RWPE2 (cell line): ENCODE measurements around the gene FSTL5.
"Not testable (repeated sequence)": the region's sequence is repeated elsewhere in the genome, so short reads cannot be mapped to it uniquely, and the experiment has no call there.

ENCODE experiments used
- ATAC-seq: fragments of 200-7000 bp; cut with Tn5 transposase; 3 replicates; pipeline ENCODE4 v1.9.1; 2021; ENCODE audit warnings: low read depth
- DNase-seq: peaks from one replicate; pipeline ENCODE4 v3.0.0-alpha.2; 2020; ENCODE audit warnings: low spot score
- H3K27ac ChIP-seq: fragments of 450-650 bp; 2 replicates; pipeline ENCODE4 v1.5.1; 2017; ENCODE audit warnings: mild to moderate bottlenecking; ENCODE audit not compliant: poor library complexity, severe bottlenecking
- H3K27me3 ChIP-seq: fragments of 250-450 bp; sonication (Bioruptor Pico); 2 replicates; pipeline ENCODE4 v1.5.1; 2021; ENCODE audit warnings: mild to moderate bottlenecking, moderate library complexity; ENCODE audit not compliant: insufficient read depth, poor library complexity, severe bottlenecking
- H3K36me3 ChIP-seq: fragments of 250-450 bp; sonication (Bioruptor Pico); 2 replicates; pipeline ENCODE4 v1.5.1; 2020; ENCODE audit warnings: low read depth, mild to moderate bottlenecking, moderate library complexity
- H3K4me1 ChIP-seq: fragments of 250-450 bp; sonication (Bioruptor Pico); 2 replicates; pipeline ENCODE4 v1.5.1; 2021; ENCODE audit warnings: mild to moderate bottlenecking, moderate library complexity; ENCODE audit not compliant: insufficient read depth, poor library complexity, severe bottlenecking
- H3K4me3 ChIP-seq: fragments of 250-450 bp; sonication (Bioruptor Pico); 2 replicates; pipeline ENCODE4 v1.5.1; 2021; ENCODE audit warnings: mild to moderate bottlenecking, moderate library complexity; ENCODE audit not compliant: severe bottlenecking
- H3K9me3 ChIP-seq: fragments of 250-450 bp; sonication (Bioruptor Pico); 2 replicates; pipeline ENCODE4 v1.5.1; 2021; ENCODE audit warnings: mild to moderate bottlenecking, moderate library complexity; ENCODE audit not compliant: severe bottlenecking
- TF ChIP-seq, protein P1 (sequence below): fragments of 450-650 bp; IDR thresholded peaks from one replicate; pipeline ENCODE4 v1.5.1; 2017; ENCODE audit warnings: mild to moderate bottlenecking, moderate library complexity; ENCODE audit not compliant: poor library complexity, severe bottlenecking

The FSTL5 gene

DNA sequence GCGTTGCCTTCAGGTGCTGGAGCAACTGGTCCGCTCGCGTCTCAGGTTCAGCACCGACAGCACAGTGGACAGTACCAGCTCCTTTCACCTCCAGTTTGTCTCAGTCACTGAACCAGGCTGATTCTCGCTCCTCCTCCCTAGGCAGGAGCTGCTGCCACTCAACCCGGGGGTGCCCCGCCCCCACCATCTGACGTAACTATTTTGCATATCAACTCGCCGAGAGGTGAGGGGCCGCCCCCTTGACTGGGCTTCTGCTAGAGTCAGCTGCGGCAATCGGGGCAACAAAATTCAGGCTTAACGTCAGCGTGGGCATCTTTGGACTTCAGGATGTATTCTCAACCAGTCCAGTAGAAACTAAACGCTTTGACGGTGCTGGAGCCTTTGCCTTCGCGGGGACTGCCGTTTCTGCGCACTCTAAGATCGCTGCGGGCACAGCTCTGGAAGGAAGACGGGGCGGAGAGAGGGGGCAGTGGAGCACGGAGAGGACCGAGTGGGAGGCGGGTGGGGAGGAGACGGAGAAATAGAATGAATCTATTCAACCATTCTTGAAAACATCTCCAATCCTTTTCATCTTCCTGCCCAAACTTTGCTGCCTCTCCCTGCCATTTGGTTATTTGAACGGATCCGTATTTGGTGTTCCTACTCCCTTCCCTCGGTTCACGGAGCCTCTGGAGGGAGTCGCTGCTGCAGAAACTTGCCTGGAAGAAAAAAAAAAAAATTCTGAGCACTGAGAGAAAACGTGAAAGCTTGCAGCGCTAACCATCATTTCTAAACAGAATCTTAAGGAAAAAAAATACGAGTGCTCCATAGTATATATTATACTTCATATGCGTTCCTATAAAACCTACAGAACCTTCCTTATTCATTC, at the start of gene FSTL5:
TSS of gene FSTL5 (minus strand) at position 109 of the 868 bp plus-strand sequence. CDS start 52,604 bp downstream, outside the sequence.
- DNase-seq: peak; percentile 82
- ATAC-seq: peak; percentile 93
- Histone ChIP-seq H3K36me3 (no peaks in the 10 kb centered on the region), H3K4me3 (peak within 1 kb of the TSS; percentile 25), H3K27me3 (peaks cover 4% of the 10 kb centered on the region), H3K27ac (no peak within 1 kb of the TSS), H3K9me3 (no peaks in the 10 kb centered on the region), H3K4me1 (peaks cover 9% of the 10 kb centered on the region)
- TF ChIP-seq, protein P1, sequence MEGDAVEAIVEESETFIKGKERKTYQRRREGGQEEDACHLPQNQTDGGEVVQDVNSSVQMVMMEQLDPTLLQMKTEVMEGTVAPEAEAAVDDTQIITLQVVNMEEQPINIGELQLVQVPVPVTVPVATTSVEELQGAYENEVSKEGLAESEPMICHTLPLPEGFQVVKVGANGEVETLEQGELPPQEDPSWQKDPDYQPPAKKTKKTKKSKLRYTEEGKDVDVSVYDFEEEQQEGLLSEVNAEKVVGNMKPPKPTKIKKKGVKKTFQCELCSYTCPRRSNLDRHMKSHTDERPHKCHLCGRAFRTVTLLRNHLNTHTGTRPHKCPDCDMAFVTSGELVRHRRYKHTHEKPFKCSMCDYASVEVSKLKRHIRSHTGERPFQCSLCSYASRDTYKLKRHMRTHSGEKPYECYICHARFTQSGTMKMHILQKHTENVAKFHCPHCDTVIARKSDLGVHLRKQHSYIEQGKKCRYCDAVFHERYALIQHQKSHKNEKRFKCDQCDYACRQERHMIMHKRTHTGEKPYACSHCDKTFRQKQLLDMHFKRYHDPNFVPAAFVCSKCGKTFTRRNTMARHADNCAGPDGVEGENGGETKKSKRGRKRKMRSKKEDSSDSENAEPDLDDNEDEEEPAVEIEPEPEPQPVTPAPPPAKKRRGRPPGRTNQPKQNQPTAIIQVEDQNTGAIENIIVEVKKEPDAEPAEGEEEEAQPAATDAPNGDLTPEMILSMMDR: no peak

DNA sequence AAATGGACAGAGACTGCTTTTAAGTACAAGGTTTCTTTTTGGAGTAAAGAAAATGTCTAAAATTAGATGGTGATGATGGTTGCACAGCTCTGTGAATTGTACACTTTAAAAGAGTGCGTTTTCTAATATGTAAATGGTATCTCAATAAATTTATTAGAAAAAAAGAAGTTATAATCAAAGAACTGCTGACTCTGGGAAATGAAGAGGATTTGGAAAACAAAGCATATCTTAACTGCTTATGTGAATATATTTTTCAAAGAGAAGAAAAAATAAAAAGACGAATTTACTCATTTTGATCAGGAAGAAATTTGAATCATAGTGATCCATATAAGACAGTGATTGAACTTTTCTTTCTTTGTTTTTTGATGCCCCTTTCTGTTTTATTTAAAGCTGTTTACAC, 45.9 kb upstream of the FSTL5 start:
- no peak for DNase-seq
- Histone ChIP-seq H3K27me3 (peaks cover 6% of the 10 kb centered on the region), H3K4me1 (no peaks in the 10 kb centered on the region), H3K36me3 (no peaks in the 10 kb centered on the region), H3K4me3 (no peak overlapping the region), H3K9me3 (no peaks in the 10 kb centered on the region), H3K27ac (no peak overlapping the region)
- TF ChIP-seq, protein P1: no peak
- ATAC-seq: no peak

DNA sequence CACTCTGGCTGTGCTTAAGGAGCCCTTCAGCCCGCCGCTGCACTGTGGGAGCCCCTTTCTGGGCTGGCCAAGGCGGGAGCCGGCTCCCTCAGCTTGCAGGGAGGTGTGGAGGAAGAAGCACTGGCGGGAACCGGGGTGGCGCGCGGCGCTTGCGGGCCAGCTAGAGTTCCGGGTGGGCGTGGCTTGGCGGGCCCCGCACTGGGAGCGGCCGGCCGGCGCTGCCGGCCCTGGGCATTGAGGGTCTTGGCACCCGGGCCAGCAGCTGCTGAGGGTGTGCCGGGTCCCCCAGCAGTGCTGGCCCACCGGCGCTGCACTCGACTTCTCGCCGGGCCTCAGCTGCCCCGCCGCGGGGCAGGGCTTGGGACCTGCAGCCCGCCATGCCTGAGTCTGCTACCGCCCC, 39.7 kb upstream of the FSTL5 start:
- not testable (repeated sequence) for H3K27ac ChIP-seq, H3K4me1 ChIP-seq, DNase-seq, ATAC-seq, H3K36me3 ChIP-seq, H3K4me3 ChIP-seq, H3K9me3 ChIP-seq, H3K27me3 ChIP-seq

DNA sequence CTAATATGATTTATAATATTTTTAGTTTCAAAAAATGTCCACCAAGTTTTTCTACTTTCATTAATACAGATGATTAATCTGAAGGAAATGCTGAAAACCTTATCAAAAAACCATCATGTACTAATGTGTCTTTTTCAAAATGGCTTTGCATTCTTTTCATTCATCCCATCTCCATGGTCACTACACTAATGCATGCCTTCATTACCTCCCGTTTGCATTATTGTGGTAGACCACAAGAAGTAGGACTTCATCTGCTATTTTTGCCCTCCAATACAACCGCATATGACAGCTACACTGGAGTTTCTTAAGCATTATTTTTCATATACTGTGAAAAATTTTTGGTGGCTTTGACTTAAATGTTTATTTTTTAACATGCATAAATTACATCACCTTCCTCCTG, 37.9 kb upstream of the FSTL5 start:
- H3K27me3 ChIP-seq: no peaks in the 10 kb centered on the region
- no peaks in the 10 kb centered on the region for H3K36me3 ChIP-seq
- H3K27ac ChIP-seq: no peak overlapping the region
- H3K4me1 ChIP-seq: no peaks in the 10 kb centered on the region
- no peak for DNase-seq
- TF ChIP-seq, protein P1: no peak
- no peaks in the 10 kb centered on the region for H3K9me3 ChIP-seq
- no peak for ATAC-seq
- H3K4me3 ChIP-seq: no peak overlapping the region

DNA sequence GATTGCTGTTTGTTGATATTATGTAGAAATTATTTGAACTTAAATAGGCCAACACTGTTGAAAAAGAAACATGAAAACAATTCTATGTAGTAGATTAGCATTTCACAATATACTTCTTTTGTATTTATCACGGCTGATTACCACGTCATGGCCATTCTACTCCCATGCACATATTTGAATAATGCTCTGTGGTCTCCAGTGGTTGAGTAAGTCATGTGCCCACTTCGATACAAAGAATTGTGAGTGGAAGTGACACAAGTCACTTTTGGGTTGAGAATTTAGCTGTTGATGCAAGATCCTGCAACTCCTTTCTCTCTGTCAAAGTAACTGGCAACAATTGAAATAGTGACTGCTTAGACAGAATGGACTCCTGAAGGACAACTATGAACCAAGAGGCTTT, 6.7 kb upstream of the FSTL5 start:
- Histone ChIP-seq H3K9me3 (no peaks in the 10 kb centered on the region), H3K27ac (no peak overlapping the region), H3K4me1 (no peaks in the 10 kb centered on the region), H3K27me3 (no peaks in the 10 kb centered on the region), H3K36me3 (no peaks in the 10 kb centered on the region), H3K4me3 (no peak overlapping the region)
- DNase-seq: no peak
- TF ChIP-seq, protein P1: no peak
- ATAC-seq: no peak
